ENCODE measurements around the gene PRCC.
"Not testable (repeated sequence)": the region's sequence is repeated elsewhere in the genome, so short reads cannot be mapped to it uniquely, and the experiment has no call there.

Gene PRCC

GRCh38 chr1:156760796-156761104 lies 6.6 kb upstream of the PRCC start:
- TF ChIP-seq CTCF (IDR thresholded peaks at IDR 0.05; ENCODE audit: low read depth, low read length, missing control alignments), result no peak
- no peak overlapping the region for H3K4me3 ChIP-seq (ENCODE audit: low read depth, low read length)
- DNase-seq (ENCODE audit: low read depth), result no peak
- in situ Hi-C loops (cut with HindIII; ENCODE audit: low sequenced_read_pairs), result no loop called here

- in situ Hi-C loops (cut with HindIII; ENCODE audit: low sequenced_read_pairs); H3K4me3 ChIP-seq (ENCODE audit: low read depth, low read length); DNase-seq (ENCODE audit: low read depth): not testable (repeated sequence)
Measured at GRCh38 chr1:156765136-156765535, 2.2 kb upstream of the PRCC start.

- in situ Hi-C loops (cut with HindIII; ENCODE audit: low sequenced_read_pairs), result no loop called here
- no peak for TF ChIP-seq CTCF (IDR thresholded peaks at IDR 0.05; ENCODE audit: low read depth, low read length, missing control alignments)
- no peak for DNase-seq (ENCODE audit: low read depth)
- H3K4me3 ChIP-seq (ENCODE audit: low read depth, low read length), result peak overlapping the region; percentile 94
Measured at GRCh38 chr1:156765666-156766065, 1.7 kb upstream of the PRCC start.

GRCh38 chr1:156766298-156767100 lies 836 bp upstream of the PRCC start:
- H3K4me3 ChIP-seq (ENCODE audit: low read depth, low read length), result peak overlapping the region; percentile 94
- in situ Hi-C loops (cut with HindIII; ENCODE audit: low sequenced_read_pairs), result no loop called here
- no peak for DNase-seq (ENCODE audit: low read depth)
- TF ChIP-seq CTCF (IDR thresholded peaks at IDR 0.05; ENCODE audit: low read depth, low read length, missing control alignments), result no peak

- TF ChIP-seq CTCF (IDR thresholded peaks at IDR 0.05; ENCODE audit: low read depth, low read length, missing control alignments), result no peak
- in situ Hi-C loops (cut with HindIII; ENCODE audit: low sequenced_read_pairs), result no loop called here
- DNase-seq (ENCODE audit: low read depth), result no peak
Measured at GRCh38 chr1:156767879-156768604, 707 bp downstream of the PRCC start.

GRCh38 chr1:156768610-156769295 lies 1.4 kb downstream of the PRCC start:
- TF ChIP-seq CTCF (IDR thresholded peaks at IDR 0.05; ENCODE audit: low read depth, low read length, missing control alignments), result no peak
- in situ Hi-C loops (cut with HindIII; ENCODE audit: low sequenced_read_pairs), result no loop called here
- peak overlapping the region; percentile 94 for H3K4me3 ChIP-seq (ENCODE audit: low read depth, low read length)
- DNase-seq (ENCODE audit: low read depth), result no peak

More at GRCh38 chr1:156767879-156768604, 707 bp downstream of the PRCC start:
- H3K4me3 ChIP-seq (ENCODE audit: low read depth, low read length), result peak overlapping the region; percentile 94
